Heart right ventricle (tissue), 16 donors: ENCODE data around the gene NFIC. TPM values are rescaled to one million over a fixed set of nuclear protein-coding genes. Genes with fewer than 3 reads are reported as not detected.
A peak's percentile ranks its signal among the peaks of the same experiment; 100 is the strongest.

Experiments used
- ATAC-seq, 8 donors: fragments of 200-7000 bp; cut with Tn5 transposase; one replicate each; pipeline ENCODE4 v1.9.1; 2020; ENCODE audit warnings: mild to moderate bottlenecking in 8 of 8, moderate library complexity in 8 of 8, moderate number of reproducible peaks in 1 of 8
- DNase-seq, 2 donors: peaks; one replicate each; pipeline ENCODE4 v3.0.0-alpha.2; 2020
- H3K27ac ChIP-seq, 10 donors: fragments of 200-600 bp; sonication (generic) in 2 of 10; one replicate each; pipeline versions ENCODE4 v1.5.0 to v1.8.0; 2020 to 2022; ENCODE audit warnings: mild to moderate bottlenecking in 3 of 10
- H3K27me3 ChIP-seq, 7 donors: fragments of 200-600 bp; one replicate each; pipeline ENCODE4 v1.8.0; 2021 to 2022; ENCODE audit warnings: mild to moderate bottlenecking in 2 of 7
- H3K36me3 ChIP-seq, 9 donors: fragments of 200-600 bp; sonication (generic) in 1 of 9; one replicate each; pipeline versions ENCODE4 v1.5.0 to v1.8.0; 2020 to 2022; ENCODE audit warnings: mild to moderate bottlenecking in 2 of 9
- H3K4me1 ChIP-seq, 9 donors: fragments of 200-600 bp; sonication (generic) in 1 of 9; one replicate each; pipeline versions ENCODE4 v1.5.0 to v1.8.0; 2020 to 2022; ENCODE audit warnings: mild to moderate bottlenecking in 4 of 9
- H3K4me3 ChIP-seq, 10 donors: fragments of 200-600 bp; sonication (generic) in 2 of 10; one replicate each; pipeline versions ENCODE4 v1.5.0 to v1.8.0; 2020 to 2022; ENCODE audit warnings: mild to moderate bottlenecking in 7 of 10, moderate library complexity in 2 of 10
- H3K9me3 ChIP-seq, 11 donors: fragments of 200-600 bp in 10 of 11; sonication (generic) in 2 of 11; one replicate each; pipeline versions ENCODE4 v1.5.0 to v1.8.0; 2013 to 2022; ENCODE audit warnings: mild to moderate bottlenecking in 2 of 11, control low read depth in 1 of 11, moderate library complexity in 1 of 11
- CTCF ChIP-seq, 9 donors: fragments of 200-600 bp; sonication (generic) in 2 of 9; IDR thresholded peaks; one replicate each; pipeline versions ENCODE4 v1.5.0 to v1.8.0; 2021 to 2022; ENCODE audit warnings: antibody characterized with exemption in 9 of 9, mild to moderate bottlenecking in 5 of 9, moderate library complexity in 1 of 9
- WGBS, 2 donors: extraction: QIAGEN DNeasy Blood & Tissue Kit; methylation state at CpG; one replicate each; pipeline ENCODE4 v1.1.7; 2013; ENCODE audit warnings: inconsistent platforms in 1 of 2; 5-methylcytosine and 5-hydroxymethylcytosine counted together
- intact Hi-C, 10 donors: fragments of 100-400 bp; cut with DNase I; formaldehyde crosslinking; loops; one replicate each; pipeline versions ENCODE4 v1.11.1 to v1.14.2; 2022
- polyA plus RNA-seq, 2 donors: library from polyadenylated mRNA; stranded (reverse); fragments of 200-250 nt; gene quantifications; one replicate each; pipeline ENCODE4 v1.2.3, GENCODE V29; 2013
- total RNA-seq, 10 donors: library from RNA; stranded (reverse); fragmentation: NEBNext Ultra II Directional in 3 of 10; extraction: Animal tissue kit (Norgen Biotek cat#: 25700) in 3 of 10; gene quantifications; one replicate each; pipeline versions ENCODE4 v1.2.1 to v1.2.4, GENCODE V29; 2021 to 2023
- donor health status: Arrhythmogenic right ventricular cardiomyopathy.
- donor health status: ischemic (EF 13 %, LVEDD 7.1; RV severe dilation, severe dysfunction).
- donor health status: healthy with polysubstance abuse.
- donor health status: DM: no; HTN: yes; CAD: no.
- donor health status: DM: no; HTN: no; CAD: no.
- donor health status: ischemic (EF 25% LVEDD 6.9; RV normal size, moderate dysfunction).
- donor health status: ischemic (EF 25% LVEDD 5.7; RV mildly dilated, moderate dysfunction).
- donor health status: healthy.
- donor health status: DM: yes; HTN: yes; CAD: no.
- donor health status: Ischemic cardiomyopathy.
- donor health status: ischemic (EF 35%, LVEDD 5.7; RV mildly dilated, moderate dysfunction).
- donor health status: nonischemic (EF 11% LVEDD 7.7; RV severe dilation, severe dysfunction).
- donor health status: DM: yes; HTN: yes; CAD: no.
- donor health status: PGD.
- donor health status: ischemic (EF 29% LVEDD 5.4; RV normal size, mild dysfunction).
- donor health status: nonischemic (EF 23%, LVEDD 6.1; RV moderate dilation, normal function).

NFIC gene
- total and polyA plus RNA-seq, 12 donors = 52.3 to 217 (median 157) TPM

GRCh38 chr19:3404324-3405260 lies 38.2 kb downstream of the NFIC start:
- Histone ChIP-seq H3K36me3 (peaks cover 0 to 15% (median 0%) of the 10 kb centered on the region in 9 donors), H3K27me3 (no peaks in the 10 kb centered on the region), H3K9me3 (no peaks in the 10 kb centered on the region), H3K4me3 (peak overlapping the region in 9 of 10 donors; percentile 34 to 58 (median 48)), H3K27ac (peak overlapping the region; percentile 97 to 100 (median 100)), H3K4me1 (peaks cover 24 to 92% (median 59%) of the 10 kb centered on the region in 9 donors)
- no peak for TF ChIP-seq CTCF (IDR thresholded peaks at IDR 0.05)
- WGBS, 2 donors = 6 to 7% methylated on average over 62 of the region's 62 CpGs
- intact Hi-C loops = loop anchor here in 9 of 10 donors (1.0 to 5.0 kb wide), 8 partner anchors 24 to 68 kb away; partner anchors contain the start of gene NFIC (in 5 of the 9)
- ATAC-seq (peak; percentile 73 to 86 (median 82)), DNase-seq (peak; percentile 89 to 93)

GRCh38 chr19:3405261-3405653 lies 38.9 kb downstream of the NFIC start:
- Histone ChIP-seq H3K27ac (peak overlapping the region; percentile 97 to 100 (median 100)), H3K4me1 (peaks cover 24 to 93% (median 61%) of the 10 kb centered on the region in 9 donors), H3K36me3 (peaks cover 0 to 15% (median 0%) of the 10 kb centered on the region in 9 donors), H3K9me3 (no peaks in the 10 kb centered on the region), H3K27me3 (no peaks in the 10 kb centered on the region), H3K4me3 (peak overlapping the region in 9 of 10 donors; percentile 34 to 58 (median 48))
- 44 to 47% methylated on average over 6 of the region's 6 CpGs for WGBS, 2 donors
- intact Hi-C loops = loop anchor here in 7 of 10 donors (1.0 to 5.0 kb wide), 6 partner anchors 23 to 68 kb away; partner anchors contain the start of gene NFIC (in 4 of the 7)
- ATAC-seq = no peak
- DNase-seq = no peak
- TF ChIP-seq CTCF (IDR thresholded peaks at IDR 0.05) = no peak

- DNase-seq (no peak), ATAC-seq (no peak)
- TF ChIP-seq CTCF (IDR thresholded peaks at IDR 0.05) = no peak
- Histone ChIP-seq H3K27ac (peak overlapping the region; percentile 4 to 100 (median 100)), H3K4me1 (peaks cover 24 to 82% (median 61%) of the 10 kb centered on the region in 9 donors), H3K36me3 (peaks cover 0 to 23% (median 0%) of the 10 kb centered on the region in 9 donors), H3K9me3 (no peaks in the 10 kb centered on the region), H3K27me3 (no peaks in the 10 kb centered on the region), H3K4me3 (no peak overlapping the region)
- intact Hi-C loops = loop anchor here in 1 of 10 donors (5.0 kb wide), 1 partner anchor 39 kb away; the partner anchor contains the start of gene NFIC
- WGBS, 2 donors = 75 to 84% methylated on average over 15 of the region's 15 CpGs
Measured at GRCh38 chr19:3406571-3407111, 40.3 kb downstream of the NFIC start.
